H1 (cell line): ENCODE data around the gene CLCN5. TPM values are rescaled to one million over a fixed set of nuclear protein-coding genes. Genes with fewer than 3 reads are reported as not detected.

Experiments used
- CTCF ChIA-PET: fragments of 300-600 bp; sonication (Branson Sonifier 250); formaldehyde crosslinking; loops from one replicate; lab custom pipeline; 2021; ENCODE audit not compliant: partially characterized antibody; lab: Charles Lee
- POLR2A ChIA-PET: fragments of 300-600 bp; sonication (Branson Sonifier 250); formaldehyde crosslinking; loops from one replicate; lab custom pipeline; 2021; ENCODE audit warnings: inconsistent platforms; ENCODE audit not compliant: partially characterized antibody; lab: Charles Lee
- DNase-seq, 2 experiments: peaks; one replicate each; pipeline versions ENCODE4 v3.0.0 to v3.0.0-alpha.2; 2010 to 2022; ENCODE audit warnings: low spot score in 2 of 2, low read depth in 1 of 2, mixed read lengths in 1 of 2
- FAIRE-seq: peaks from 2 replicates; lab custom pipeline; 2011; peaks lifted over from hg19 to GRCh38; lab: Jason Lieb, UNC
- H2AFZ ChIP-seq: 2 replicates; pipeline ENCODE4 v1.8.1; 2012; ENCODE audit warnings: low read length, inconsistent platforms
- H2AK5ac ChIP-seq: 2 replicates; pipeline ENCODE4 v1.6.1; 2013; ENCODE audit warnings: low read depth, low read length
- H2BK120ac ChIP-seq: replicated peaks from 2 replicates; pipeline ENCODE3; 2013; ENCODE audit warnings: low read depth, low read length, inconsistent platforms
- H2BK12ac ChIP-seq: 2 replicates; pipeline ENCODE4 v1.6.1; 2013; ENCODE audit warnings: low read depth, low read length
- H2BK15ac ChIP-seq: 2 replicates; pipeline ENCODE4 v1.6.1; 2013; ENCODE audit warnings: low read length
- H2BK20ac ChIP-seq: 2 replicates; pipeline ENCODE4 v1.6.1; 2013; ENCODE audit warnings: low read length
- H2BK5ac ChIP-seq: 2 replicates; pipeline ENCODE4 v1.6.1; 2013; ENCODE audit warnings: low read depth, low read length
- H3K14ac ChIP-seq: 2 replicates; pipeline ENCODE4 v1.6.1; 2013; ENCODE audit warnings: inconsistent platforms; ENCODE audit not compliant: insufficient read length
- H3K18ac ChIP-seq: 2 replicates; pipeline ENCODE4 v1.6.1; 2013; ENCODE audit warnings: low read length; ENCODE audit errors: extremely low read depth
- H3K23ac ChIP-seq: 2 replicates; pipeline ENCODE4 v1.6.1; 2013; ENCODE audit warnings: inconsistent platforms; ENCODE audit not compliant: insufficient read length
- H3K23me2 ChIP-seq: 2 replicates; pipeline ENCODE4 v1.6.1; 2013; ENCODE audit warnings: low read depth, low read length
- H3K27ac ChIP-seq: 2 replicates; pipeline ENCODE4 v1.6.1; 2011; ENCODE audit warnings: low read depth, low read length, inconsistent platforms
- H3K27me3 ChIP-seq, 4 experiments: replicated peaks in 1 of 4; 1 replicate in 1 of 4; 2 replicates in 3 of 4; pipeline versions ENCODE4 v1.6.1 to v1.8.1; 2011 to 2013; ENCODE audit warnings: low read length in 3 of 4, mild to moderate bottlenecking in 3 of 4, inconsistent platforms in 2 of 4, mixed read lengths in 2 of 4, moderate library complexity in 1 of 4; ENCODE audit not compliant: control insufficient read depth in 3 of 4, insufficient read depth in 3 of 4; ENCODE audit errors: extremely low read depth in 1 of 4
- H3K36me3 ChIP-seq, 4 experiments: 2 replicates each; pipeline versions ENCODE4 v1.6.1 to v1.8.1; 2011 to 2013; ENCODE audit warnings: mild to moderate bottlenecking in 4 of 4, low read length in 3 of 4, moderate library complexity in 2 of 4, control low read depth in 1 of 4, inconsistent platforms in 1 of 4; ENCODE audit not compliant: insufficient read depth in 4 of 4, control insufficient read depth in 2 of 4
- H3K4ac ChIP-seq: replicated peaks from 2 replicates; pipeline ENCODE3; 2013; ENCODE audit warnings: low read length, low read depth, mixed read lengths, inconsistent platforms; ENCODE audit not compliant: insufficient read length
- H3K4me1 ChIP-seq, 4 experiments: replicated peaks in 1 of 4; 1 replicate in 1 of 4; 2 replicates in 3 of 4; pipeline versions ENCODE4 v1.6.1 to v1.8.1; 2011 to 2013; ENCODE audit warnings: low read length in 3 of 4, inconsistent platforms in 2 of 4, mixed read lengths in 1 of 4; ENCODE audit not compliant: insufficient read depth in 4 of 4, control insufficient read depth in 3 of 4
- H3K4me2 ChIP-seq, 2 experiments: 2 replicates each; pipeline versions ENCODE4 v1.6.1 to v1.8.1; 2011 to 2013; ENCODE audit warnings: low read depth in 2 of 2, low read length in 2 of 2, control low read depth in 1 of 2, inconsistent platforms in 1 of 2, mild to moderate bottlenecking in 1 of 2; ENCODE audit not compliant: insufficient read depth in 1 of 2
- H3K4me3 ChIP-seq, 4 experiments: fragments of 200-600, 300-600 bp in 1 of 4; sonication (generic), shearing (Covaris generic), sonication (Bioruptor Twin) in 1 of 4; 2 replicates each; pipeline versions ENCODE4 v1.5.1 to v1.8.1; 2011 to 2016; ENCODE audit warnings: low read length in 4 of 4, low read depth in 3 of 4, control low read depth in 2 of 4, inconsistent platforms in 2 of 4, mild to moderate bottlenecking in 2 of 4, mixed read lengths in 1 of 4, moderate library complexity in 1 of 4; ENCODE audit not compliant: insufficient read depth in 2 of 4; ENCODE audit errors: extremely low read depth in 1 of 4
- H3K56ac ChIP-seq: replicated peaks from 2 replicates; pipeline ENCODE3; 2013; ENCODE audit warnings: low read depth, mild to moderate bottlenecking, mixed read lengths, low read length, inconsistent platforms; ENCODE audit not compliant: insufficient read length
- H3K79me1 ChIP-seq: 2 replicates; pipeline ENCODE4 v1.6.1; 2013; ENCODE audit warnings: low read depth, low read length, control low read depth
- H3K79me2 ChIP-seq, 2 experiments: 2 replicates each; pipeline versions ENCODE4 v1.6.1 to v1.8.1; 2012 to 2013; ENCODE audit warnings: low read length in 2 of 2, mild to moderate bottlenecking in 2 of 2, inconsistent platforms in 1 of 2; ENCODE audit not compliant: insufficient read depth in 2 of 2, control insufficient read depth in 1 of 2
- H3K9ac ChIP-seq, 4 experiments: replicated peaks in 1 of 4; 1 replicate in 1 of 4; 2 replicates in 3 of 4; pipeline versions ENCODE4 v1.6.1 to v1.8.1; 2011 to 2013; ENCODE audit warnings: low read depth in 3 of 4, low read length in 3 of 4, control low read depth in 2 of 4, mild to moderate bottlenecking in 2 of 4, moderate library complexity in 2 of 4, inconsistent platforms in 1 of 4; ENCODE audit errors: extremely low read depth in 1 of 4
- H3K9me3 ChIP-seq, 2 experiments: 2 replicates each; pipeline versions ENCODE4 v1.6.1 to v1.8.1; 2012 to 2013; ENCODE audit warnings: mild to moderate bottlenecking in 2 of 2, moderate library complexity in 2 of 2, control low read depth in 1 of 2, inconsistent platforms in 1 of 2, low read depth in 1 of 2, low read length in 1 of 2, mixed read lengths in 1 of 2; ENCODE audit not compliant: insufficient read depth in 2 of 2
- H4K20me1 ChIP-seq, 2 experiments: replicated peaks in 1 of 2; 2 replicates each; pipeline versions ENCODE3 to v1.8.1; 2011 to 2013; ENCODE audit warnings: inconsistent platforms in 2 of 2, low read length in 2 of 2, mild to moderate bottlenecking in 1 of 2; ENCODE audit not compliant: insufficient read depth in 2 of 2, control insufficient read depth in 1 of 2
- H4K5ac ChIP-seq: 2 replicates; pipeline ENCODE4 v1.6.1; 2013; ENCODE audit warnings: low read length, low read depth, mixed read lengths, inconsistent platforms; ENCODE audit not compliant: insufficient read length
- H4K8ac ChIP-seq: 2 replicates; pipeline ENCODE4 v1.8.0; 2013; ENCODE audit warnings: mild to moderate bottlenecking, moderate library complexity, low read length, inconsistent platforms; ENCODE audit not compliant: insufficient read depth; ENCODE audit errors: extremely low read depth
- H4K91ac ChIP-seq: replicated peaks from 2 replicates; pipeline ENCODE3; 2013; ENCODE audit warnings: low read length, mixed read lengths, inconsistent platforms; ENCODE audit not compliant: insufficient read length
- HDAC2 ChIP-seq, 2 experiments: fragments of 300-600 bp in 1 of 2; sonication (generic) in 1 of 2; IDR thresholded peaks; 2 replicates each; pipeline ENCODE4 v1.6.1; 2011 to 2012; ENCODE audit warnings: low read depth in 2 of 2, low read length in 2 of 2, mild to moderate bottlenecking in 2 of 2, moderate library complexity in 2 of 2, borderline replicate concordance in 1 of 2, inconsistent platforms in 1 of 2
- JUN ChIP-seq: IDR thresholded peaks from 2 replicates; pipeline ENCODE4 v1.6.1; 2011; ENCODE audit warnings: low read depth, mild to moderate bottlenecking, improper control_type of control experiment, low read length
- KDM5A ChIP-seq: fragments of 200-600 bp; IDR thresholded peaks from 2 replicates; pipeline ENCODE4 v1.7.1; 2012; ENCODE audit warnings: mild to moderate bottlenecking, low read length, inconsistent platforms, mixed read lengths
- SRF ChIP-seq: IDR thresholded peaks from 2 replicates; pipeline ENCODE4 v1.6.1; 2011; ENCODE audit warnings: mild to moderate bottlenecking, low read depth, low read length, moderate library complexity
- TBP ChIP-seq: IDR thresholded peaks from 2 replicates; pipeline ENCODE4 v1.6.1; 2011; ENCODE audit warnings: low read depth, low read length, improper control_type of control experiment
- WGBS, 2 experiments: shearing (Covaris generic) in 1 of 2; methylation state at CpG; one replicate each; pipeline versions ENCODE4 v1.1.6 to v1.1.7; 2013 to 2015; ENCODE audit warnings: low lambda C conversion rate in 2 of 2, mixed read lengths in 2 of 2, inconsistent platforms in 1 of 2, low coverage in 1 of 2, missing lambda C conversion rate in 1 of 2; ENCODE audit not compliant: insufficient replicate concordance in 2 of 2, insufficient coverage in 1 of 2, insufficient read length in 1 of 2; ENCODE audit errors: extremely low coverage in 1 of 2, missing lambda C conversion rate in 1 of 2; 5-methylcytosine and 5-hydroxymethylcytosine counted together
- polyA plus RNA-seq, 7 experiments: library from polyadenylated mRNA; depleted of rRNA in 3 of 7; stranded (reverse) in 5 of 7; unstranded in 2 of 7; fragments of >200 nt in 5 of 7; fragments of 200-250 nt in 2 of 7; gene quantifications; 1 replicate in 5 of 7; 2 replicates in 1 of 7; 4 replicates in 1 of 7; pipeline versions ENCODE4 v1.2.1 to v1.2.3, GENCODE V29; 2011 to 2013; ENCODE audit warnings: missing spikeins in 2 of 7, mixed read lengths in 2 of 7
- total RNA-seq: library from RNA; stranded (reverse); fragmentation: NEBNext Ultra II Directional; extraction: Animal tissue kit (Norgen Biotek cat#: 25700); gene quantifications from 2 replicates; pipeline ENCODE4 v1.2.1, GENCODE V29; 2021

CLCN5 gene
- total and polyA plus RNA-seq, 2 of the 8 experiments (the other 6 are each of a cell fraction or from before 2014, with no cell fraction given), result 4.2 to 9.7 TPM

- Histone ChIP-seq H2BK12ac (no peak overlapping the region), H2BK20ac (no peak overlapping the region), H3K4ac (no peak overlapping the region), H3K23me2 (no peaks in the 10 kb centered on the region), H3K27me3 (no peaks in the 10 kb centered on the region), H4K91ac (no peak overlapping the region), H3K27ac (no peak overlapping the region), H3K4me2 (no peak overlapping the region), H4K20me1 (no peaks in the 10 kb centered on the region), H3K4me1 (no peaks in the 10 kb centered on the region), H3K79me1 (no peaks in the 10 kb centered on the region), H2AK5ac (no peak overlapping the region), H3K9ac (no peak overlapping the region), H4K8ac (no peak overlapping the region), H3K79me2 (no peaks in the 10 kb centered on the region), H2BK5ac (no peak overlapping the region), H3K4me3 (no peak overlapping the region), H3K36me3 (no peaks in the 10 kb centered on the region), H3K14ac (no peak overlapping the region), H3K23ac (no peak overlapping the region), H3K56ac (no peak overlapping the region), H2BK15ac (no peak overlapping the region), H3K18ac (no peak overlapping the region), H4K5ac (no peak overlapping the region), H2AFZ (no peak overlapping the region), H2BK120ac (no peak overlapping the region), H3K9me3 (no peaks in the 10 kb centered on the region)
- DNase-seq (no peak), FAIRE-seq (no peak)
- 87% methylated on average over 2 of the region's 2 CpGs; no CpG with 5 or more reads in 1 of the 2 experiments for WGBS, 2 experiments
- POLR2A ChIA-PET, result no interaction called here
- TF ChIP-seq HDAC2 (IDR thresholded peaks at IDR 0.05; ENCODE audit: borderline replicate concordance in 1 of 2, low read depth in 2 of 2, low read length in 2 of 2) (no peak), TBP (no peak), KDM5A (no peak), SRF (no peak), JUN (no peak)
- CTCF ChIA-PET, result interaction anchor here (1.2 to 1.8 kb wide), 2 partner anchors 16 to 77 kb away, joined by 3 read pairs; no protein-coding TSS in a partner anchor
These were observed 74.1 kb downstream of the CLCN5 start for GRCh38 chrX:49996474-49996873.
